ENCODE data around the gene KRI1. TPM values are rescaled to one million over a fixed set of nuclear protein-coding genes. Genes with fewer than 3 reads are reported as not detected.

The KRI1 gene
- total and polyA plus RNA-seq, 2 of the 8 experiments (the other 6 are each of a cell fraction or from before 2014, with no cell fraction given), result 14.2 to 45.2 TPM

DNA sequence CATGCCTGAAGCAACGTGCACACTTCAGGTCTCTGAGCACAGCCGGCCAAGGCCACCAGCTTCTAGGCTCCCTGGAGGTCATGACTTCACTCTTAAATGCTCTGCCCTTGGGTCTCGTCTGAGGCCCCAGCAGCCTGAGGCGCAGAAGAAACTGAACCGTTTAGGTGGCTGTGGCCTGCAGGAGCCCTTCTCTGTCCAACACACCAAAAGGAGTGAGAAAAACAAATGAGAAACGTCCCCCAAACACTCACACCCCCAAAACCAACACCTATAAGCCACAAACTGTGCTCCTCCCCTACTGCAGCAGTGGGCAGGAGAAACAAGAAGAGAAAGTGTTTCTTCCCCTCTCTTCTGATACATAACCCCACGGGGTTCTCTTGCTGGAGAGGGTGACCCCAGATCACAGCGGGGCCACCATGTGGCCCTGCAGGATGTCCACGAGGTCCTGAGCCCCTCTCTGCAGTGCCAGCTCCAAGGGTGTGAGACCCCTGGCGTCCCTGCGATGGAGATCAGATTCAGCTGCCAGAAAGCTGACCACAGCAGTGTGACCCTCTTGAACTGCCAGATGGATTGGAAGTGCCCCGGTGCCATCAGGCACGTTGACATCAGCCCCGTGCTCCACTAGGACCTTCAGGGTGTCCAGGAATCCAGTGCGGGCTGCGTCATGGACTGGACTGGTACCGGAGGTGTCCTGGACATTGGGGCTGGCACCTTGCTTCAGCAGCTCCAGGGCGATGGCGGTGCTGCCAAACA, 1.0 kb upstream of the KRI1 start:
- no peak overlapping the region for H4K91ac ChIP-seq (replicated peaks; ENCODE audit: insufficient read length, low read length)
- H3K9me3 ChIP-seq (ENCODE audit: insufficient read depth in 2 of 2, low read depth in 1 of 2, low read length in 1 of 2), result no peaks in the 10 kb centered on the region
- H2BK15ac ChIP-seq (ENCODE audit: low read length), result peak overlapping the region; percentile 40; the same call in 1 of the 2 replicates
- H3K36me3 ChIP-seq (ENCODE audit: control insufficient read depth in 2 of 4, insufficient read depth in 4 of 4, low read length in 3 of 4), result peaks cover 0 to 12% (median 2%) of the 10 kb centered on the region in 4 experiments; a peak in 3 of 8 replicates
- H3K23ac ChIP-seq (ENCODE audit: insufficient read length), result no peak overlapping the region
- CTCF ChIA-PET (ENCODE audit: partially characterized antibody), result interaction anchor here (0.7 to 2.5 kb wide), 10 partner anchors 8 to 137 kb away, joined by 3 to 11 read pairs (median 4); no protein-coding TSS in a partner anchor
- peaks cover 0 to 4% of the 10 kb centered on the region in 2 experiments for H4K20me1 ChIP-seq (replicated peaks in 1 of 2; ENCODE audit: control insufficient read depth in 1 of 2, insufficient read depth in 2 of 2, low read length in 2 of 2)
- WGBS, 2 experiments (ENCODE audit: extremely low coverage in 1 of 2, insufficient coverage in 1 of 2, insufficient read length in 1 of 2, insufficient replicate concordance in 2 of 2, low coverage in 1 of 2, low lambda C conversion rate in 2 of 2, missing lambda C conversion rate in 1 of 2), result 86% methylated on average over 19 of the region's 19 CpGs; no CpG with 5 or more reads in 1 of the 2 experiments
- peaks cover 0 to 19% (median 9%) of the 10 kb centered on the region in 4 experiments; a peak in 6 of 7 replicates for H3K4me1 ChIP-seq (replicated peaks in 1 of 4; ENCODE audit: control insufficient read depth in 3 of 4, insufficient read depth in 4 of 4, low read length in 3 of 4)
- no peak overlapping the region for H3K4ac ChIP-seq (replicated peaks; ENCODE audit: insufficient read length, low read depth, low read length)
- H3K23me2 ChIP-seq (ENCODE audit: low read depth, low read length), result peaks cover 18% of the 10 kb centered on the region
- peak overlapping the region; percentile 26; the same call in 1 of the 2 replicates for H2AK5ac ChIP-seq (ENCODE audit: low read depth, low read length)
- H2BK120ac ChIP-seq (replicated peaks; ENCODE audit: low read depth, low read length), result no peak overlapping the region
- H3K27ac ChIP-seq (ENCODE audit: low read depth, low read length), result no peak overlapping the region
- peaks cover 0 to 10% of the 10 kb centered on the region in 2 experiments; a peak in 2 of 4 replicates for H3K79me2 ChIP-seq (ENCODE audit: control insufficient read depth in 1 of 2, insufficient read depth in 2 of 2, low read length in 2 of 2)
- 0 out of 2 replicates have a peak overlapping the region, but pooled peaks have one; percentile 6 for H2BK12ac ChIP-seq (ENCODE audit: low read depth, low read length)
- no peak overlapping the region for H3K14ac ChIP-seq (ENCODE audit: insufficient read length)
- no peak overlapping the region for H2AFZ ChIP-seq (ENCODE audit: low read length)
- H3K27me3 ChIP-seq (replicated peaks in 1 of 4; ENCODE audit: control insufficient read depth in 3 of 4, extremely low read depth in 1 of 4, insufficient read depth in 3 of 4, low read length in 3 of 4), result peaks cover 0 to 10% (median 7%) of the 10 kb centered on the region in 4 experiments; a peak in 4 of 7 replicates
- no peak overlapping the region for H3K18ac ChIP-seq (ENCODE audit: extremely low read depth, low read length)
- POLR2A ChIA-PET (ENCODE audit: partially characterized antibody), result interaction anchor here (0.6 to 3.0 kb wide), 14 partner anchors 10 to 135 kb away, joined by 3 to 14 read pairs (median 4); partner anchors contain the start of gene QTRT1
- H4K5ac ChIP-seq (ENCODE audit: insufficient read length, low read depth, low read length), result no peak overlapping the region
- no peak for FAIRE-seq
- peak overlapping the region in 1 of 2 experiments; percentile 80; a peak in 1 of 4 replicates for H3K4me2 ChIP-seq (ENCODE audit: insufficient read depth in 1 of 2, low read depth in 2 of 2, low read length in 2 of 2)
- no peak for DNase-seq (ENCODE audit: low read depth in 1 of 2, low spot score in 2 of 2)
- H3K4me3 ChIP-seq (ENCODE audit: extremely low read depth in 1 of 4, insufficient read depth in 2 of 4, low read depth in 3 of 4, low read length in 4 of 4), result peak overlapping the region in 1 of 4 experiments; percentile 82; a peak in 1 of 8 replicates
- H2BK20ac ChIP-seq (ENCODE audit: low read length), result no peak overlapping the region
- no peak overlapping the region for H3K9ac ChIP-seq (replicated peaks in 1 of 4; ENCODE audit: extremely low read depth in 1 of 4, low read depth in 3 of 4, low read length in 3 of 4)
- no peak overlapping the region for H2BK5ac ChIP-seq (ENCODE audit: low read depth, low read length)
- H3K56ac ChIP-seq (replicated peaks; ENCODE audit: insufficient read length, low read depth, low read length), result no peak overlapping the region
- no peak overlapping the region for H4K8ac ChIP-seq (ENCODE audit: extremely low read depth, insufficient read depth, low read length)
- H3K79me1 ChIP-seq (ENCODE audit: low read depth, low read length), result peaks cover 4% of the 10 kb centered on the region; the same call in 1 of the 2 replicates
- TF ChIP-seq, protein P1, sequence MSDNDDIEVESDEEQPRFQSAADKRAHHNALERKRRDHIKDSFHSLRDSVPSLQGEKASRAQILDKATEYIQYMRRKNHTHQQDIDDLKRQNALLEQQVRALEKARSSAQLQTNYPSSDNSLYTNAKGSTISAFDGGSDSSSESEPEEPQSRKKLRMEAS (IDR thresholded peaks at IDR 0.05), result no peak
- TF ChIP-seq HDAC2 (IDR thresholded peaks at IDR 0.05; ENCODE audit: borderline replicate concordance in 1 of 2, low read depth in 2 of 2, low read length in 2 of 2) (no peak), BACH1 (IDR thresholded peaks at IDR 0.05; ENCODE audit: low read length) (no peak), SAP30 (IDR thresholded peaks at IDR 0.05; ENCODE audit: insufficient read depth, insufficient replicate concordance, low read length) (no peak), SP1 (IDR thresholded peaks at IDR 0.05; ENCODE audit: low read depth, low read length) (no peak), BRCA1 (IDR thresholded peaks at IDR 0.05; ENCODE audit: low read depth, low read length) (no peak), JUN (IDR thresholded peaks at IDR 0.05; ENCODE audit: low read depth, low read length) (no peak), CEBPB (IDR thresholded peaks at IDR 0.05; ENCODE audit: low read depth, low read length) (no peak), TAF1 (IDR thresholded peaks at IDR 0.05; ENCODE audit: low read depth, low read length) (no peak)
- TF ChIP-seq, protein P2, sequence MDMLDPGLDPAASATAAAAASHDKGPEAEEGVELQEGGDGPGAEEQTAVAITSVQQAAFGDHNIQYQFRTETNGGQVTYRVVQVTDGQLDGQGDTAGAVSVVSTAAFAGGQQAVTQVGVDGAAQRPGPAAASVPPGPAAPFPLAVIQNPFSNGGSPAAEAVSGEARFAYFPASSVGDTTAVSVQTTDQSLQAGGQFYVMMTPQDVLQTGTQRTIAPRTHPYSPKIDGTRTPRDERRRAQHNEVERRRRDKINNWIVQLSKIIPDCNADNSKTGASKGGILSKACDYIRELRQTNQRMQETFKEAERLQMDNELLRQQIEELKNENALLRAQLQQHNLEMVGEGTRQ (IDR thresholded peaks at IDR 0.05; ENCODE audit: low read length), result no peak
